GM19193 (cell line): ENCODE results near the gene LRRC8E.

Experiments used
- POLR2A ChIP-seq: IDR thresholded peaks from 4 replicates; pipeline ENCODE4 v1.6.1; 2011; ENCODE audit not compliant: insufficient read depth, insufficient read length; ENCODE audit errors: extremely low read depth

Gene LRRC8E

GRCh38 chr19:7862413-7862951 lies 25.8 kb upstream of the LRRC8E start:
- no peak for TF ChIP-seq POLR2A

GRCh38 chr19:7863157-7863970 lies 24.9 kb upstream of the LRRC8E start:
- TF ChIP-seq POLR2A, result no peak

- TF ChIP-seq POLR2A, result no peak
These were observed 24.2 kb upstream of the LRRC8E start for GRCh38 chr19:7863971-7864689.

- no peak for TF ChIP-seq POLR2A
These were observed 23.6 kb upstream of the LRRC8E start for GRCh38 chr19:7864690-7865074.

- no peak for TF ChIP-seq POLR2A
These were observed 22.9 kb upstream of the LRRC8E start for GRCh38 chr19:7865262-7865911.

- TF ChIP-seq POLR2A, result no peak
These were observed 21.8 kb upstream of the LRRC8E start for GRCh38 chr19:7866399-7867091.

- no peak for TF ChIP-seq POLR2A
These were observed 21.0 kb upstream of the LRRC8E start for GRCh38 chr19:7867092-7867844.

- TF ChIP-seq POLR2A, result no peak
These were observed 20.0 kb upstream of the LRRC8E start for GRCh38 chr19:7868326-7868670.

- TF ChIP-seq POLR2A, result no peak
These were observed 19.4 kb upstream of the LRRC8E start for GRCh38 chr19:7868671-7869452.

- no peak for TF ChIP-seq POLR2A
These were observed 18.8 kb upstream of the LRRC8E start for GRCh38 chr19:7869453-7869909.

- no peak for TF ChIP-seq POLR2A
These were observed 18.3 kb upstream of the LRRC8E start for GRCh38 chr19:7869910-7870511.

- TF ChIP-seq POLR2A, result no peak
These were observed 17.5 kb upstream of the LRRC8E start for GRCh38 chr19:7870571-7871436.
